Liver (tissue), 9 donors: Measurements from ENCODE around the gene LURAP1L. TPM values are rescaled to one million over a fixed set of nuclear protein-coding genes. Genes with fewer than 3 reads are reported as not detected.

Experiments
- DNase-seq: peaks from one replicate; pipeline ENCODE4 v3.0.0-alpha.2; 2017; ENCODE audit warnings: low spot score
- H3K27ac ChIP-seq, 2 donors: one replicate each; pipeline ENCODE4 v1.7.0; 2013; ENCODE audit warnings: inconsistent platforms in 2 of 2, low read length in 2 of 2, control low read depth in 1 of 2, low read depth in 1 of 2, mild to moderate bottlenecking in 1 of 2
- H3K27me3 ChIP-seq, 4 donors: one replicate each; pipeline versions ENCODE4 v1.6.1 to v1.7.0; 2013; ENCODE audit warnings: low read length in 3 of 4, inconsistent platforms in 1 of 4, mild to moderate bottlenecking in 1 of 4, moderate library complexity in 1 of 4; ENCODE audit not compliant: control insufficient read depth in 4 of 4, insufficient read depth in 4 of 4
- H3K36me3 ChIP-seq, 4 donors: one replicate each; pipeline versions ENCODE4 v1.6.1 to v1.7.0; 2013; ENCODE audit warnings: low read length in 3 of 4, mild to moderate bottlenecking in 3 of 4, low read depth in 1 of 4, moderate library complexity in 1 of 4; ENCODE audit not compliant: control insufficient read depth in 4 of 4, insufficient read depth in 3 of 4
- H3K4me1 ChIP-seq, 4 donors: one replicate each; pipeline versions ENCODE4 v1.6.1 to v1.7.0; 2013; ENCODE audit warnings: low read length in 3 of 4, mild to moderate bottlenecking in 3 of 4, moderate library complexity in 1 of 4; ENCODE audit not compliant: control insufficient read depth in 4 of 4, insufficient read depth in 4 of 4
- H3K4me3 ChIP-seq, 3 donors: one replicate each; pipeline versions ENCODE4 v1.6.1 to v1.7.0; 2013; ENCODE audit warnings: low read length in 3 of 3, control low read depth in 1 of 3, low read depth in 1 of 3, mild to moderate bottlenecking in 1 of 3
- H3K9ac ChIP-seq, 2 donors: one replicate each; pipeline ENCODE4 v1.7.0; 2013; ENCODE audit warnings: low read length in 2 of 2, mild to moderate bottlenecking in 2 of 2, moderate library complexity in 2 of 2, control low read depth in 1 of 2, low read depth in 1 of 2
- H3K9me3 ChIP-seq, 4 donors: one replicate each; pipeline versions ENCODE4 v1.6.1 to v1.7.0; 2013; ENCODE audit warnings: low read length in 3 of 4; ENCODE audit not compliant: control insufficient read depth in 4 of 4
- CTCF ChIP-seq: fragments of 150-350 bp; IDR thresholded peaks from 2 replicates; pipeline ENCODE4 v1.5.1; 2017; ENCODE audit warnings: improper control_type of control experiment, low read depth, low read length; ENCODE audit not compliant: missing input control
- EGR1 ChIP-seq, 2 donors: IDR thresholded peaks; 2 replicates each; pipeline ENCODE4 v1.6.1; 2016 to 2018; ENCODE audit warnings: antibody characterized with exemption in 2 of 2, low read depth in 2 of 2
- FOXA2 ChIP-seq: IDR thresholded peaks from 2 replicates; pipeline ENCODE4 v1.6.1; 2016; ENCODE audit warnings: antibody characterized with exemption
- GABPA ChIP-seq, 2 donors: IDR thresholded peaks in 1 of 2; conservative IDR thresholded peaks in 1 of 2; 2 replicates each; pipeline ENCODE4 v1.6.1; 2016; ENCODE audit warnings: antibody characterized with exemption in 2 of 2, mild to moderate bottlenecking in 1 of 2, moderate library complexity in 1 of 2
- HNF4A ChIP-seq, 2 donors: conservative IDR thresholded peaks; 2 replicates each; pipeline ENCODE4 v1.6.1; 2016; ENCODE audit warnings: antibody characterized with exemption in 2 of 2, mild to moderate bottlenecking in 2 of 2
- HNF4G ChIP-seq: IDR thresholded peaks from 2 replicates; pipeline ENCODE4 v1.6.1; 2016; ENCODE audit warnings: antibody characterized with exemption
- JUND ChIP-seq, 2 donors: IDR thresholded peaks; 2 replicates each; pipeline ENCODE4 v1.6.1; 2016; ENCODE audit warnings: antibody characterized with exemption in 2 of 2
- MAX ChIP-seq: IDR thresholded peaks from 2 replicates; pipeline ENCODE4 v1.6.1; 2016; ENCODE audit warnings: antibody characterized with exemption
- RAD21 ChIP-seq, 2 donors: IDR thresholded peaks; 2 replicates each; pipeline ENCODE4 v1.6.1; 2016; ENCODE audit warnings: antibody characterized with exemption in 2 of 2, mild to moderate bottlenecking in 2 of 2
- REST ChIP-seq: IDR thresholded peaks from 2 replicates; pipeline ENCODE4 v1.6.1; 2016; ENCODE audit warnings: antibody characterized with exemption, mild to moderate bottlenecking
- RXRA ChIP-seq, 2 donors: IDR thresholded peaks; 2 replicates each; pipeline ENCODE4 v1.6.1; 2017 to 2018; ENCODE audit warnings: antibody characterized with exemption in 2 of 2, mild to moderate bottlenecking in 1 of 2
- SP1 ChIP-seq: IDR thresholded peaks from 2 replicates; pipeline ENCODE4 v1.6.1; 2018; ENCODE audit warnings: antibody characterized with exemption, mild to moderate bottlenecking
- TAF1 ChIP-seq: conservative IDR thresholded peaks from 2 replicates; pipeline ENCODE4 v1.6.1; 2016; ENCODE audit warnings: antibody characterized with exemption, mild to moderate bottlenecking
- YY1 ChIP-seq: IDR thresholded peaks from 2 replicates; pipeline ENCODE4 v1.6.1; 2016; ENCODE audit warnings: antibody characterized with exemption, mild to moderate bottlenecking
- ZBTB33 ChIP-seq: IDR thresholded peaks from 2 replicates; pipeline ENCODE4 v1.6.1; 2016; ENCODE audit warnings: antibody characterized with exemption
- WGBS: extraction: QIAGEN DNeasy Blood & Tissue Kit; methylation state at CpG from one replicate; pipeline ENCODE4 v1.1.7; 2013; 5-methylcytosine and 5-hydroxymethylcytosine counted together
- polyA plus RNA-seq, 2 donors: library from polyadenylated mRNA; stranded (reverse) in 1 of 2; unstranded in 1 of 2; fragments of 200-250 nt in 1 of 2; fragments of >200 nt in 1 of 2; fragmentation: Nextera tagmentation in 1 of 2; extraction: Ambion mirVana in 1 of 2; gene quantifications; one replicate each; pipeline versions ENCODE4 v1.2.1 to v1.2.3, GENCODE V29; 2013 to 2015
- total RNA-seq, 2 donors: library from RNA; depleted of rRNA; stranded (reverse); fragments of >200 nt; gene quantifications; one replicate each; pipeline ENCODE4 v1.2.3, GENCODE V29; 2014
- TF ChIP-seq, protein P1 (sequence below): IDR thresholded peaks from 2 replicates; pipeline ENCODE4 v1.6.1; 2016; ENCODE audit warnings: antibody characterized with exemption
- donor health status: healthy.
- donor health status: healthy.
- donor health status: healthy.
- donor health status: healthy.
- donor health status: healthy.

LURAP1L gene
- total and polyA plus RNA-seq, 4 donors = 4.2 to 18.6 (median 8.9) TPM

DNA sequence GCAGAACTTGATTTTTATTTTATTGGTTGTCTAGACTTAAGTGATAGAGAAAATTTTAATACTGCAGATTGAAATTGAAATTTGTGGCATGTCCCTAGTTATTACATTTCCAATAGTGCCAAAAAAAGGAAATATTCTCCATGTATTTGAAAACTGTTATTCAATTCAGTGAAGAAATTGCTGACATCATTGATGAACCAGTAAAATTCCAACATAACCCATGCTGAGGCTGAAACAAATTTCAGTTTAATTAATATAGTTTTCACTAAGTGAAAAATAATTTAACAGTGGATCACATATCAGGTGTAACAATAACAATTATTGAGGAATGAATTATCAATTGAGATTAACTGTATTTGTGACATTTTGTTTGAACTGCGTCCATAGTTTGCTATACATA lies 38.7 kb downstream of the LURAP1L start:
- Histone ChIP-seq H3K9ac (peak overlapping the region; percentile 14 to 51), H3K9me3 (no peaks in the 10 kb centered on the region), H3K4me3 (no peak overlapping the region), H3K36me3 (no peaks in the 10 kb centered on the region), H3K27me3 (no peaks in the 10 kb centered on the region), H3K4me1 (peaks cover 6 to 48% (median 18%) of the 10 kb centered on the region in 4 donors), H3K27ac (peak overlapping the region; percentile 79 to 86)
- TF ChIP-seq RXRA (IDR thresholded peaks at IDR 0.05) = no peak
- no peak for TF ChIP-seq ZBTB33
- no peak for TF ChIP-seq JUND (IDR thresholded peaks at IDR 0.05)
- TF ChIP-seq SP1 = no peak
- 70% methylated on average over 1 of the region's 1 CpG for WGBS
- no peak for DNase-seq

GRCh38 chr9:12813960-12814876 lies 39.4 kb downstream of the LURAP1L start:
- H3K9me3 ChIP-seq = no peaks in the 10 kb centered on the region
- peak overlapping the region in 1 of 3 donors; percentile 1 for H3K4me3 ChIP-seq
- H3K27ac ChIP-seq = peak overlapping the region; percentile 79 to 86
- H3K9ac ChIP-seq = peak overlapping the region; percentile 51 to 65
- DNase-seq = no peak
- no peaks in the 10 kb centered on the region for H3K27me3 ChIP-seq
- WGBS = 16% methylated on average over 6 of the region's 6 CpGs
- H3K36me3 ChIP-seq = no peaks in the 10 kb centered on the region
- peaks cover 6 to 50% (median 23%) of the 10 kb centered on the region in 4 donors for H3K4me1 ChIP-seq
- peak; percentile 54 for TF ChIP-seq FOXA2
- TF ChIP-seq ZBTB33 = peak; percentile 11
- TF ChIP-seq, protein P1, sequence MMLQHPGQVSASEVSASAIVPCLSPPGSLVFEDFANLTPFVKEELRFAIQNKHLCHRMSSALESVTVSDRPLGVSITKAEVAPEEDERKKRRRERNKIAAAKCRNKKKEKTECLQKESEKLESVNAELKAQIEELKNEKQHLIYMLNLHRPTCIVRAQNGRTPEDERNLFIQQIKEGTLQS = peak; percentile 93
- no peak for TF ChIP-seq HNF4G
- no peak for TF ChIP-seq MAX
- TF ChIP-seq RXRA (IDR thresholded peaks at IDR 0.05) = no peak
- TF ChIP-seq RAD21 (IDR thresholded peaks at IDR 0.05) = peak; percentile 25 to 34
- peak; percentile 83 for TF ChIP-seq YY1
- TF ChIP-seq JUND (IDR thresholded peaks at IDR 0.05) = peak; percentile 98
- TF ChIP-seq EGR1 (IDR thresholded peaks at IDR 0.05; ENCODE audit: low read depth in 2 of 2) = no peak
- peak; percentile 31 for TF ChIP-seq CTCF
- TF ChIP-seq SP1 = no peak
- TF ChIP-seq REST = no peak
- TF ChIP-seq TAF1 = no peak
- TF ChIP-seq GABPA (IDR thresholded peaks at IDR 0.05 in 1 of 2, conservative IDR thresholded peaks at IDR 0.05 in 1 of 2) = no peak
- peak in 1 of 2 donors; percentile 22 for TF ChIP-seq HNF4A (conservative IDR thresholded peaks at IDR 0.05)
